SH-SY5Y (cell line): ENCODE data around the gene RPS6KA4.

Experiments
- GATA2 ChIP-seq: IDR thresholded peaks from 2 replicates; pipeline ENCODE4 v1.6.1; 2011; ENCODE audit warnings: mild to moderate bottlenecking, low read depth, low read length
- GATA3 ChIP-seq: IDR thresholded peaks from 2 replicates; pipeline ENCODE4 v1.6.1; 2011; ENCODE audit warnings: low read depth, mild to moderate bottlenecking, low read length, moderate library complexity

Gene RPS6KA4

DNA sequence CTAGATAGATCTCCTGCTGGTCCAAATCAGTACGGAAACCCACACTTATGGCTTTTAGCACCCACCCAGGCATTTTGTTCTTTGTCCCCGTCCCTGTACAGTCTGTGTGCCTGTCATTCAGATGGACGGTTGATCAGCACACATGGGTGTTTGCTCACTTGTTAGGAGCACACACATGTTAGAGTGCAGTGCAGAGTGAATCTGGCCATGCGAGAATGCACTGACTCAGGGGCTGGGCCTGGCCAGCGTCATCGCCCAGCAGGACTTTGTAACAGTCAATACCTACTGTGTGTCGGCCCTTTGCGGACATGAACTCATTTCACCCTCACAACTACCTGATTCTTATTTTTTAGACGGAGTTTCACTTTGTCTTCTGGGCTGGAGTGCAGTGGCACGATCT lies 3.4 kb downstream of the RPS6KA4 start:
- no peak for TF ChIP-seq GATA3
- no peak for TF ChIP-seq GATA2

- TF ChIP-seq GATA2 (no peak), GATA3 (no peak)
These were observed 5.5 kb downstream of the RPS6KA4 start for GRCh38 chr11:64364435-64364834.

- TF ChIP-seq GATA2 (no peak), GATA3 (no peak)
These were observed 5.9 kb downstream of the RPS6KA4 start for GRCh38 chr11:64364911-64365310.

DNA sequence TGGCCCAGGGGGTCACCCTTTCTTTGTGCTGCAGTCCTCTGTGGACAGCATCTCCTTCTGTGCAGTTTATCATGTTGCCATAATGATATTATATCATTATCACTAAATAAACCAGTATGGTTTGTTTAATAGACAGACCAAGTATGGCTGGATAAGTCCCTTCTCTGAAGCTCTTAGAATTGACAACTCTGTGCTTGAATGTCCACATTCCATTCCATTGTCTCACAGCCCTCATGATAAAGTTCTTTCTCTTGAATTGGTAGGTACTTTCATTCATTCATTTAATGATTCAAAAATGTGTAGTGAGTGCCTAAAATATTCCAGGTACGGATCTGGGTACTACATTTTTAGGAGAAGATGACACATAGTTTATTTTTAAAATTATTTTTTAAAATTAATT lies 7.8 kb downstream of the RPS6KA4 start:
- TF ChIP-seq GATA2 (no peak), GATA3 (no peak)

DNA sequence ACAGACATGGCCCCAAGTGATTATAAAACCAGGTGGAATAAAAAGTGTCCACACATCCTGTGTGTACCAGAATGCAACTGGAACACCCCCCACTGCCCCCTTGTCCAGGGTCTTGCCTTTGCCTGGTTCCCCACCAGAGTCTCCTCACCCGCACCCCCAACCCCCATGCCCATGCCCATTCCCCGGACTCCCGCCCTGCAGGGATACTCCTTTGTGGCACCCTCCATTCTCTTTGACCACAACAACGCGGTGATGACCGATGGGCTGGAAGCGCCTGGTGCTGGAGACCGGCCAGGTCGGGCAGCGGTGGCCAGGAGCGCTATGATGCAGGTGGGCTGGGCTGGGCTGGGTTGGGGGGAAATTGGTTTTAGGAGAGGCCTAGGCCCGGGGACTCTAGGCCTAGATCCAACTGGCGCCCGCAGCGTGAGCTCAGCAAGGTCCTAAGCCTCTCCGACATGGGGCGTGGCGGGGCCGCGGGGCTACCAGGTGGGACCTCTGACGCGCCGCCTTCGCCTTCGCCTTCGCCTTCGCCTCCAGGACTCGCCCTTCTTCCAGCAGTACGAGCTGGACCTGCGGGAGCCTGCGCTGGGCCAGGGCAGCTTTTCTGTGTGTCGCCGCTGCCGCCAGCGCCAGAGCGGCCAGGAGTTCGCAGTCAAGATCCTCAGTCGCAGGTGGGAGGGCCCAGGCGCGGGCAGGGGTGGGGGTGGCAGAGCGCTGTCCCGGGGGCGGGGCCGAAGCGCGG lies 9.1 kb downstream of the RPS6KA4 start:
- no peak for TF ChIP-seq GATA3

- no peak for TF ChIP-seq GATA2
- TF ChIP-seq GATA3, result no peak
These were observed 9.7 kb downstream of the RPS6KA4 start for GRCh38 chr11:64368673-64369074.

- no peak for TF ChIP-seq GATA3
- no peak for TF ChIP-seq GATA2
These were observed 10.8 kb downstream of the RPS6KA4 start for GRCh38 chr11:64369440-64370421.

DNA sequence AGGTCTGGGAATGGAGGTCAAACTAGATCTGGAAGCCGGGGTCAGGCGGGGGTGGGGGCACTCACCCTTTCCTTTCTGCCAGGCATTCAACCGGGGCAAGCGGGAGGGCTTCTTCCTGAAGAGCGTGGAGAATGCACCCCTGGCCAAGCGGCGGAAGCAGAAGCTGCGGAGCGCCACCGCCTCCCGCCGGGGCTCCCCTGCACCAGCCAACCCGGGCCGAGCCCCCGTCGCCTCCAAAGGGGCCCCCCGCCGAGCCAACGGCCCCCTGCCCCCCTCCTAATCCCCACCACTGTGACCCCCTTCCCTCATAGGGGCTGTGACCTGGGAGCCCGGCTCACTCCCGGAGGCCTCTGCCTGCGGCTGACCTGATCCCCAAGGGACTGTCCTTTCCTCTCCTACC lies 12.2 kb downstream of the RPS6KA4 start:
- no peak for TF ChIP-seq GATA2
- TF ChIP-seq GATA3, result no peak

- no peak for TF ChIP-seq GATA3
- no peak for TF ChIP-seq GATA2
These were observed 13.1 kb downstream of the RPS6KA4 start for GRCh38 chr11:64372021-64372420.

DNA sequence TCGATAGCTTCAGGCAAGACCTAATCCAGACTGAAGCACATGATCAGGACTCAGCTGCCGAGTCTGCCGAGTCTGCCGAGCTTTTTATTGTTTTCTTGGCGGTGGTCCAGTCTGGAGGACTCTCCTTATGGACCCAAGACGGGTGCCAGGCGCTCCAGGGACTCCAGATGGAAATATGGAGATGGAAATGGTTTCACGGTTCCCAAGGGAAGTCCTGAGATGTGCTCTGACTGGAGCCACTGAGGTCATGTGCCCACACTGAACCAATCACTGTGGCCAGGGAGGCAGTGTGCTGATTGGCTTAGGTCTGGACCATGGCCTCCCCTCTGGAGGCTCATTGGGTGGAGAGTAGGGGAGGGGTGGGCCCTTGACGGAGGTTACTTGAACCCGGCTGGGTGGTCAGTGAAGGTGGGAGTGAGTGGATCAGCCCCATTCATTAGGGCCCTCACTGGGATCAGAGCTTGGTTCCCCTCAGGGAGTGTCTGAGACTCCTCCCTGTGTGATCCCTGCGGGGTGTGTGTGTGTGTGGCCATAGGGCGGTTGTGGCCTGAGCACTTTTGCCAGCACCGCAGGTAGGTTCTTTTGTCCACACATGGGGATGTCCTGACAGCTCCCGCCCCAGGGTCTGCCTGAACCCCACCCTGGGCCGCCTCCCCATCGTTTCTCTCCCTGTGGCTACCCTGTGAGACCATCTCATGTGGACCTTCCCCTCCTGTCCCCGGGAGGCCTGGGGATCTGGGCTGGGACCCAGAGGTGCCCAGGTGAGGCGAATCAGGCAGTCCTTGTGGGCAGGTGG lies 14.0 kb downstream of the RPS6KA4 start:
- TF ChIP-seq GATA2, result no peak
- TF ChIP-seq GATA3, result no peak

DNA sequence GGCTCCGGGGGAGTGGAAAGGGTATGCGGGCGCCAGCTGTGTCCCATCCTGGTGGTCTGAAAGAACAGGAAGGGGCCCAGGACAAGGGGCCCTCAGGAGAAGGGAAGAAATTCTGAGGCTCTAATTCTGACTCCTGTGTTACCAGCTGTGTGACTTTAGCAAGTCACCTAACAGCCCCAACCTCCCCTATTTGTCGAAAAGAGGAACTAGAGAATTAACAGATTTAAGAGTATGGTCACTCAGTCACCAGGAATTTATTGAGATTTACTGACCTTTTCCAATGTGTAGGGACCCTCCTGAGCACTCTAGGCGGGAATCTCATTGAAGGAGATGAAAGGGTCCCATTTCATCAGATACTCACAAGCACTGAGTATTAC lies 14.6 kb downstream of the RPS6KA4 start:
- TF ChIP-seq GATA2, result no peak
- no peak for TF ChIP-seq GATA3

DNA sequence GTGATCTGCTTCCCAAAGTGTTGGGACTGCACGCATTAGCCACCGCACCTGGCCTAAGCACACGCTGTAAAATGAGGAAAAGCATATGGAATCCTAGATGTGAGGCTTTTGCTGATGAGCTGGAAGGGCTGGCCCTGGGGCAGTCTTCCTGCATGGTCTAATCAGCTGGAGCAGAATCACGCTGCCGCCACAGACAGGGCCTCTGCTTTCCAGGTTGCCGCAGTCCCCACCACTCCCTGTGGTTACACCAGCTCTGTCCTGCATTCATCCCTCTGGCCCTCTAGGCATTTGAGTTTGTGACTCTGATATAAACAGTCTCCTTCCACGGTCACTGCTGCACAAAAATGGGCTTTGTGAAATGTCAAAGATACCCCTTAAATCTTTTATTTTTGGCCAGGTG lies 17.1 kb downstream of the RPS6KA4 start:
- TF ChIP-seq GATA2 (no peak), GATA3 (no peak)

DNA sequence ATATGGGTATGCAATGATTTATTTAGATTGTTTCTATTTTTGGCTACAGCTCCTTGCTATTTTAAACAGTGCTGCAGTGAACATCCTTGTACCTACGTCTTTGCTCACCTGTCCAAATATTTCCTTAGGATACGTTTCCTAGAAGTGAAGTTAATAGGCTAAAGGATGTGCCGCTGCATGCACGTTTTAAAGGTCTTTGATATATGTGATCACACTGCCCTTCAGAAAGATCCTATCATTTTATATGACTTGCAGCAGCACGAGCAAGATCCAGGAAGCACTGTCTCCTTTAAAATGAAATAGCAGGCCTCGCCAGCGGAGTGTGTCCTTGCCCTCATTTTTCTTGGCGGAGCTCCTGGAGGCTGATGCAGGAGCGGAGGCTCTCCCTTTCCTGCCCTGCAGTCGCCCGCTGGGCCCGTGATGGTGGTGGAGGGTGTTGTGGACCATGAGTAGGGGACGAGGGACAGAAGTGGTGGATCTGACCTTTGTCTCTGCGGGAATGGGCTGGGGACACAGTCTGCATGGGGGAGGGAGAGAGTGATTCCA lies 19.4 kb downstream of the RPS6KA4 start:
- no peak for TF ChIP-seq GATA3
- TF ChIP-seq GATA2, result no peak

- no peak for TF ChIP-seq GATA3
These were observed 20.2 kb downstream of the RPS6KA4 start for GRCh38 chr11:64379160-64379559.
